Activated CD8-positive, alpha-beta memory T cell treated with anti-CD3 and anti-CD28 coated beads, Interleukin-2, amount 50 U/mL, for 1 hour (primary cell): ENCODE measurements around the gene FUT3.
"Not testable (repeated sequence)": the region's sequence is repeated elsewhere in the genome, so short reads cannot be mapped to it uniquely, and the experiment has no call there.

ENCODE experiments used
- DNase-seq: peaks from one replicate; pipeline ENCODE4 v3.0.0-alpha.2; 2020; ENCODE audit errors: extremely low read depth

FUT3 gene

DNA sequence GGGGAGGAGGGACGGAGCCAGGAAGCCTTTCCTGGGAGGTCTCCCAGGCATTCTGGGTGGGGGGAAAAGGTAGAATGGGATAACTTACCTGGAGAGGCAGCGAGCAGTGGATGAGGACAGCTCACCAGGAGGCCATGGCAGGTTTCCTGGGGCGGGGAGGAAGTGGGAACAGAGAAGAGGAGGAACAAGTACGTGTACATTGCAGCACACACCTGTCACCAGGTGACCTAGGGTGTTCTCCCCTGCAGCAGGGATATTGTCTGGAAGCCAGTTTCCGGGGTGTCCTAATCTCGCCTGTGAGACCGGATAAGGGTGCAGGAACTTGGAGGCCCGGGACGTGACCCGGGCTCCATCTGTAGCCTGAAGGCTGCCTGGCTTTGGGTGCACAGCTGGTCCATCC, at the start of gene FUT3:
Gene FUT3, minus strand, starts transcription at position 148 of the 400 bp plus-strand sequence.
- no peak for DNase-seq

DNA sequence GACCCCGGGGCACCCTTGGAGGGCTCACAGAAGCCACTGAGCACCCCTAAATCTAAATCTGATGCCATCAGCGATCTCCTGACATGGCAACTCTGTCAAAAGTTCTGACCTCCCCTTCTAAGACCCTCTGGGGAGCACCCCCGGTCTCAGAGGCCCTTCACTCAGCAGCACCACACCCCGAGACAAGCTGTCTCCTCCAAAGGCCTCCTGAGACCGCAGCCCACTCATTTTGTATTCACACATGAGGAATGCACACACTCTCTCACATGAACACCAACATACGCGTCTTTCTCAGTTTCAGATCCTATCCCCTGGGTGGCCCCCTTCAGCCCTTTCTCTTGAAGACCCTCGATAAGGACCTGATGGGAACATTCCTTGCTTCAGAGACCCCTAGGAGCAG, 49.7 kb upstream of the FUT3 start:
- no peak for DNase-seq

DNA sequence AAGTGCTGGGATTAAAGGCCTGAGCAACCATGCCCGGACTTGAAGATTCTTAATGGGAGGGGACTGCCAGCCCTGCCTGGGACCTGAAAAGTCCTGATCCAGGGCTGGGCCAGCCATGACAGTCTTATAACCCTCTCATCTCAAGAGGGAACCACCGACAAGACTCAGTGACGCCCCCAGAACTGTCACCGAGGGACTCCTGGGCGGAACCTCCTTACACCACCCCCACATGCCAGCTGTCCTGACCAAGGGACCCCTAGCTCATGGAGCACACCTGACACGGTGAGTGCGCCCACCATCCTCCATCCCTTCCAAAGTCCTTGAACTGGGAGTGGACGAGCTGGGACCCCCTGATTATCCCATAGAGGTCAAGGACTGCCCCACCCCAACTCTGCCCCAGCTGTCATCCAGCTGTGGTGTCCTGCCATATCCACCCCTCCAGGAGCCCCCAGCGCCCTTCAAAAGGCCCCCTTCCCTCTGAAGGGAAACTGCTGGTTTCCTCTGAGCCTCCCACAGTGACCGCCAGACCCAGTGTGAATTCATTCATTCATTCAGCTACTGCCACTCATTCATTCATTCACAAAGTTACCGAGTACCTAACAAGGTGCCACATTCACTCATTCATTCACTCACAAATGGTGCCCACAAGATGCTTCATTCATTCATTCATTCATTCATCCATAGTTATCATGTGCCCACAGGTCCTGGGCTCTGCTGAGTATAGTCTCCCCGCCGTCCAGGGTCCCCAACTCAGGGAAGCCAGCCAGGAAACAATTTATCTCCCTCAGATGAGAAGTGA, 48.7 kb upstream of the FUT3 start:
- DNase-seq: no peak

DNA sequence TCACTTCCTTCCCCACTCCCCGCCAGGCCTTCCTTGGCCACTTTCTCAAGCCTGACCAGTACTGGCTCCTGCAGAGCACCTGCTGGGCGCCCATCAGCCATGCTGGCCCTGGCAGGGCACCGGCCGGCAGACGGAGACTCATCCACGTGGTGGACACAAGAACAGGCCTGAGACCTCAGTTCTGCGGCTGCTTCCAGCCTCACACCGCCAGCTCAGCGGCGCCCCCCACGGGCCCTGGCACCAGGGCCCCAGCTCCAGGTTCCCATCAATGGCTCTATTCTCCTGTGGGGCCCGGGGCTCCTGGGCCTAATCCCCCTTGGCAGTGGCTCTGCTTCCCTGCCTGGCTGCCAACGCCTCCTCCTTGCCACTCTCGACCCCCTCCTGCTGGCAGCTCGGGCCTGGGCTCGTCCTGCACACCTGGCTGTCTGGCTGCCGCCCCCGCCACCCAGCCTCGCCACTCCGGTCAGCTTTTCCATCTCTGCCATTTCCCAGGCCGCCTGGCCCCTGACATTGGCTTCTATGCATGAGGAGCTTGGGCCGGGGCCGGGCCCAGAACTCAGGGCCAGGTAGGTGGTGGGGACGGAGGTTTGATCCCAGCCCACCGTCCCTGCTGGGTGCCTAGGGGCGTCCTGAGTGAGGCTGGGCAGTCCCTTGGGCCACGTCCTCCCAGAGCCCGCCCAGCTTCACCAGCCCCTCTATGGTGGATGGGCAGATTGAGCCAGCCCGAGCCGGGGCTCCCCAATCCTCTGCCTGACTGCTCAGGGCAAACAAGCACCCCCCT, 46.1 kb upstream of the FUT3 start:
- no peak for DNase-seq

DNA sequence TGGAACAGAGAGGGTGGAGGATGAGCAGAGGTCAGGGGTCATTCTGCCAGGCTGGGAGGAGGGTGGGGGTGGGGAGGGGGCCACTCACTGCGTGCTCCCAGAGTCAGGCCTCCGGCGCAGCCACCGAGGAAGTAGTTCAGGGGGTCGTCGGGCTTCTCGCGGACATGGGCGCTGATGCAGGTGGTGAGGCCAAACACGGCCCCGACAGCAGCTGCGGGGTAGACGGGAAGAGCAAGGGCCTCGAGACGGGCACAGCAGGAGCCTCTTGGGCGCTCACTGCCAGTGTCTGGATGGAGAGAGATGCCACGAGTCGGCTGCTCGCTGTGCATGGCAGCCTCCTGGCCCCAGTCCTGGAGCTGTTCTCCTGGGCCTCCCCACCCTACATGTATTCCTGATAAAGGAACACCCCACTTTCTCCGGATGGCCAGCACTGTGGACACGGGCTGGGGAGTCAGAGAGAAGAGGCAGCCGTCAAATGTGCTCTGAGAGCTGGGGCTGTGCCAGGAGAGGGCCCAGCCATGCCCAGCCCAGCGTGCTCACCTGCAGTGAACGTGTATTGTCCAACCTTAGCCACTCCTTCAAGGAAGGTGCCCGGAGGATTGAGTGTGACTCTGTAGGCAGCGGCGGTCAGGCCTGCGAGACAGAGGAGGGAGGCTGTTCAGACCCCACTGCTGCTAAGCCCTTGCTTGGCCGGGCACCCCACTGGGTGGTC, 45.3 kb upstream of the FUT3 start:
- no peak for DNase-seq

DNA sequence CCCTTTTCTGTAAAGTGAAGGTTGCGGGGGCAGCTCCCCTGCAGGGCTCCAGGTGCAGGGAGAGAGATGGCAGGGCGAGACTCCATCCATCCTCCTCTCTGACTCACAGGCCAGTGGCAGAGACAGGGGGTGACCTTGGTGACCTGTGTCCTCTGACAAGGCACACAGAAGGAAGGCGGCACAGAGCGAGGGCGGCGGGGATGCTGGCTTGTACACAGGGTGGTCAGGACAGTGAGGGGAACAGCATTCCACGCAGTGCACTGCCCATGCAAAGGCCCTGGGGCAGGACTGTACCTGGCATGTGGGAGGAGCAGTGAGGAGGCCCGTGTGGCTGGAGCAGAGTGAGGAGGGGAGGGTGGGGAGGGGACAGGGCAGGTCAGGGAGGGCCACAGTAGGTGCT, 44.6 kb upstream of the FUT3 start:
- no peak for DNase-seq

DNA sequence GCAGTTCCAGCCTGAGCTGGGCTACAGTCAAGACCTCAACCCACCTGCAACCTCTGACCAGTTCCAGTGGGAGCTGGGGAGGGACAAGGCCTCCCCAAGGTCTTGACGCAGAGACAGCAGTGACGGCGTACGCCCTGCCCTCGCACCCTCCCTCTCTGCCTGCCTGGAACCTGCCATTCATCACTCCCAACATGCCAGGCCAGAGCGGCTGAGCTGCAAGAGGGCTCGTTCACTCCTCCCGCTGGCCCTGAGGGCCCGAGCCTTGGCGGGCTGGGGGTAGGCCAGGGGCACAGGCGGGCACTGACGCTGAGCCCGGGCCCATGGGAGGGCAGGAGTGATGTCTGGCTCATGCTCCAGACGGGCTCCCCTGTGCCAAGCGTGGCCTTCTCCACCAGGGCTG, 44.2 kb upstream of the FUT3 start:
- no peak for DNase-seq

DNA sequence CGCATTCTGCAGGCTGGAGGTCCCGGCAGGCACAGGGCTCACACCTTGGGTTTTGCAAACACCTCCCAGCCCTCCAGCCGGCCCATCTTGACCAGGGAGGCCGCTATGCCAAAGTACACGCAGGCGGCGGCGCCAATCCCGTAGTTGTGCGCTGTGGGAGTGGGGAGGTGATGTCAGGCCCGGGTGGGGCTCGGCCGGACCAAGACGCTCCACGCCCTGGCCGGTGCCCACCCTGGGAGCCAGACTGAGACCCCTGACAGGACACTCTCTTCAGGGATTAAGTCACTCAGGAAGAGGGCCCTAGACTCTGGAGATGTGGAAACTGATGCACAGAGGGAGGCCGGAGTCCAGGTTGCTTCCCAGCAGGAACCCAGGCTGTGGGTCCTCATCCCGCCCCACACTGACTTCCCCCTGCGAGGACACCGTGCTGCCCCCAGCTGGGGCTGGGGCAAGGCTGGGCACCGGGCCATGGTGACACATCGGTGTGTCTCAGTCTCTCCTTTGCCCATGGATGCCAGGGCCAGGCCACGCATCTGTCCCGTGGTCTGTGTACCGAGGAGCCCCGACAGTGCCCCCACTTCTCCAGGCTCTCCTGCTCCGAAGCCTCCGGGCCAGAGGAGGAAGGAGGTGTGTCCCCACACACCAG, 43.6 kb upstream of the FUT3 start:
- DNase-seq: no peak

DNA sequence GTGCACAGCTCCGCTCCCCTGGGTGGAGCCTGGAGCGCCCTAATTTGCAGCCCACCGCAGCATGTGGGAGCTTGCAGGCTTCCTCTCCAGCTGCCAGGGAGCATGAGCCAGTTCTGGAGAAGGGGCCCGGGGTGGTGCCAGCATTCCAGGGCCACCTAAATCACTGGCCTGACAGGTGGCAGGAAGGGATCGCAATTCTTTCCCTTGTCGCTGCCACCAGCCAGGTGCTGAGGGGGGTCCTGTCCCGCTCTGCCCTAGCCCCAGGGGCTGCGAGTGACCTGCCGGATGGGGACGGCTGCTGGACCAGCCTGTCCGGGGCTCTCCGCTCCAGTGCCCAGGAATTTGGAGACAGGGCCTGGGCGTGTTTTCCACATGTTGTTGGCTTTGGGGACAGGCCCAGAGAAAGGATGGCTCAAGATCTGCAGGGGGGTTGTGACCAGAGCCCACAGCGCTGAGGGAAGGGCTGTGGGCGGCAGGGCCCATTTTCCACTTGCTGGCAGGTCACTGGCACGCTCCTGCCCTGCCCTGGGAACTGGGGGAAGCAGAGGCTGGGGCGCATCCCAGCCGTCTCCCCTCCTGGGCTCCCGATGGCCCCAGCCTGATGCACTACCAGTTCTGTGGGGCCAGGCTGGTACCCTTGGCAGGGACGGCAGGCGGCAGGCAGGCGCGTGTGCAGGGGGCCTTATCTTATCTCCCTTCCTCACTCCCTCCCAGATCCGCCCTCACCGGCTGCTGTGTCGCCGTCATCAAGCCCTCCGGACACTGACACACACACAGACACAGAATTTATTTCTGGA, 42.9 kb upstream of the FUT3 start:
- DNase-seq: no peak

DNA sequence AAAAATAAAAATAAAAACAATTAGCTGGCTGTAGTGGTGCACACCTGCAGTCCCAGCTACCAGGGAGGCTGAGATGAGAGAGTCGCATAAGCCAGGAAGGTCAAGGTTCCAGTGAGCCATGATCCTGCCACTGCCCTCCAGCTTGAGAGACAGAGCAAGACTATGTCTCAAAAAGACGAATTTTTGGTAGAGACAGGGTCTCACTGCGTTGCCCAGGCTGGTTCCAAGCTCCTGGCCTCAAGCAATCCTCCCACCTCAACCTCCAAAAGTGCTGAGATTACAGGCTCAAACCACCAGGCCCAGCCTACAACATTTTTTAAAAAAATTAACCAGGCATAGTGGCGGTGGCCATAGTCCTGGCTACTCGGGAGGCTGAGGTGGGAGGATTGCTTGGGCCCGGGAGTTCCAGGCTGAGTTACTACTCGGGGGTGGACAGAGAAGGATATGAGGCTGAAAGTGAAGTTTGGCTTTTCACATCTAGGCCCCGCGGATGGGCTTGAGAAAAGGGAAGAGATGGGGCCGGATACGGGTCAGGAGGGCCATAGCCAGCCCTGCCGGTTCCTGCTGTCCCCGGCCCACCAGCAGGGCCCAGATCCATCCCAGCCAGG, 42.2 kb upstream of the FUT3 start:
- DNase-seq: no peak

DNA sequence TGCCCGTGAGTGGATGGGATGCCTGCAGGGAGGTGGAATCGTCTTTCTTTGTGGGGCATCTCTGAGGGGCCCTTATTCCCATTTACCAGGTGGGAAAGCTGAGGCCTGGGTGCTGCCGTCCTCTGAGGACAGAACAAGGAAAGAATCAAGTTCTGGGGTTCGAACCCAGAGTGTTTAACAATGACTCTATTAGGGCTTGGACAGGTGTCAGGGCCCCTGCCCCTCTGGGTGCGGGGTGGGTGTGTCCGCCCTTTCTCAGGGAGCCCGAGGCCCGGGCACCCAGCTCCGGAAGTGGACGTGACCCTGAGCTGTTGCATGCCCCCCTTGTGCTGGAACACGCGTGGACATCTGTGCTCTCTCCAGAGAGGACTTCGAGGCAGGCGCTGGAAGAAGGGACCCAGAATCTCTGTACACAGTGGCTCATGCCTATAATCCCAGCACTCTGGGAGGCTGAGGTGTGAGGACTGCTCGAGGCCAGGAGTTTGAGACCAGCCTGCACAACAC, 41.6 kb upstream of the FUT3 start:
- no peak for DNase-seq

DNA sequence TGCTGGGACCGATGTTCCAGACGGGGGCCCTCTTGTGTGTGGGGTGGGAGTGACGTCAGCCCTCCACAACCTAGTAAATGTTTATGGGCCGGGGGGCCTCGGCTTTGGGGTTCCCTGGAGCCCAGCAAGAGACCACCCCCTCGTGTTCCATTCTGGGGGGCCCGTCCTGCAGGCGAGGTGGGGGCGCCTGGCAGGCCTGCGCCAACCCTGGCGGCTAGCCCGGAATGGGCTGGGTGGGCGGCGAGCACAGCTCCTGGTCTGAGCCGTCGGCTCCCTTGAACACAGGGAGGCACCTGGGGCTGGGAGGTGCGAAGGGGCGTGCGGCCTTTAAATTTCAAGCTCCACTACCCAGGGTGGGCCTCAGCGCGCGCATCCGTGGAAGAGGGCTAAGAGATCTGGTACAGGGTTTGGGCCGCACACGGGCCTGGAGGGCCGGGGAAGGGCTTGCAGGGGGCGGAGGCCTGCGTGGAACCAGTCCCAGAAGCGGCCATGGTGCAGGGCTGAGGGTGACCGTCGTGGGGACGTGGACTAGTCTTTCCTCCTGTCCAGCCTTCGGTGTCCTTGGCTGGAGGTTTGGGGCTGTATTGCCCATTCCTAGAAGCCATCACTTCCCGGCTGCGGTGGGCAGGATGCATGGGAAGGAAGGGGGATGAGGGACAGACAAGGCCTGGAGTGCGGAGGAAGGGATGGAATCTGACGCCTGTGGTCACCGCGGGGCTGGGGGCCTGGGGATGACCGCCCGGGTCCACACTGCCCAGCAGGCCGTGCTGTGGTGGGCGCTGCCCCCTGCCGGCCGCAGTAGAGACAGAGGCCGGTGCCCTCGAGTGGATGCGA, 40.9 kb upstream of the FUT3 start:
- DNase-seq: no peak

DNA sequence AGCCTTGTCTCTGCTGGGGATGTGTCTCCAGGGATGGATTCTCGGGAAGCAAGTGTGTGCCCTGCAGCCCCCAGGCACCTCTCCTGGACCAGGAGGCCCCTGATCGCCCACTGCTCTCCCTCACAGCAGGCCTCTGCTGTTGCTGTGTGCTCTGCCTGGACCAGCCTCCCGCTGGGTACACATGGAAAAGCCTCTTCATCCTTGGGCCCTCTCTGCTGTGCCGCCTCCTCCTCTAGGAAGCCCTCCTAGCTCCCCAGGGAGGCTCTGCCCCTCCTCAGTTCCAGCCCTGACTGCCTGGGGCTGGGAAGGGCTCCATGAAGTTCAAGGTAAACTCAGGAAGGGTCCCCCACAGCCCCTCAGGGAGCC, 40.3 kb upstream of the FUT3 start:
- no peak for DNase-seq

DNA sequence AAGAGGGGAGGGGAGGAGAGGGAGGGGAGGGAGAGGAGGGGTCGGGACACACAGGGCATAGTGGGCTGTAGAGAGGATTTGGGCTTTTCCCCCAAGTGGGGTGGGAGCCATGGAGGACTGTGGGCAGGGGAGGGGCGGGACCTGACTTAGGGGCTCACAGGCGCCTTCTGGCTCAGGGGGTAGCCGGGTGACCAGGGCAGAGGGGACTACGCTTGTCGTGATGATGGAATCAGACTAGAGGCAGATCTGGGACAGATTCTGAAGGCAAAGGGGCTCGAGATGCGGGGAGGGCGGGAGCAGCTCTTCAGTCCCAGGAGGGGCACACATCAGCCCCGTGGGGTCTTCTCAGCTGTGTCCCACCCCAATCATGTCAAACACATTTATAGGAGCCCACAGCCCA, 38.9 kb upstream of the FUT3 start:
- DNase-seq: no peak

DNA sequence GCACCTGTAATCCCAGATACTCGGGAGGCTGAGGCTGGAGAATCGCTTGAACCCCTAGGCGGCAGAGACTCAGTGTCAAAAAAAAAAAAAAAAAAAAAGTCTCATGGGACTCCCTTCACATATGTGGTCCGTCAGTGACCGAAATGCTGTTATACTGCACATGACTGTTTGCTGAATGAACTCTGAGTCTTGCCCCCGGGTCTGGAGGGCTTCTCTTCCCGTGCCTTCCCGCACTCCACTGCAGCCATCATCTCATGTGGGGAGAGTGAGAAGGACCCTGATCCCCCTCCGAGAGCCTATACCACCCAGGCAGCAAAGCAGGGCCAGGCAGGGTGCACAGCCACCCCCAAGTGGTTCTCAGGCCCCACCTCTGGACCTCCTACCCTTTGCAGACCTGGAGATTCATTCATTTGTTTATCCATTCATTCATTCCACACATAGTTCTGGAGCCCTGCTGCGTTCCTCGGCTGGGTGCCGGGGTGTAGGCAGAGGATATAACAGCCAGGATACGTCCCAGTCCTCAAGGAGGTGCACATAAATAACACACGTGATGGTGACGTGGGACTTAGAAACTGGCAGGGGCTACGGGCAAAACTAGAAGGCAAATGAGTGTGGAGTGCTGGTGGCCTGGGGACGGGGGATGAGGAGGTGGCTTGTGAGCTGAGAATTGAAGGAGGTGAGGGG, 38.2 kb upstream of the FUT3 start:
- no peak for DNase-seq

DNA sequence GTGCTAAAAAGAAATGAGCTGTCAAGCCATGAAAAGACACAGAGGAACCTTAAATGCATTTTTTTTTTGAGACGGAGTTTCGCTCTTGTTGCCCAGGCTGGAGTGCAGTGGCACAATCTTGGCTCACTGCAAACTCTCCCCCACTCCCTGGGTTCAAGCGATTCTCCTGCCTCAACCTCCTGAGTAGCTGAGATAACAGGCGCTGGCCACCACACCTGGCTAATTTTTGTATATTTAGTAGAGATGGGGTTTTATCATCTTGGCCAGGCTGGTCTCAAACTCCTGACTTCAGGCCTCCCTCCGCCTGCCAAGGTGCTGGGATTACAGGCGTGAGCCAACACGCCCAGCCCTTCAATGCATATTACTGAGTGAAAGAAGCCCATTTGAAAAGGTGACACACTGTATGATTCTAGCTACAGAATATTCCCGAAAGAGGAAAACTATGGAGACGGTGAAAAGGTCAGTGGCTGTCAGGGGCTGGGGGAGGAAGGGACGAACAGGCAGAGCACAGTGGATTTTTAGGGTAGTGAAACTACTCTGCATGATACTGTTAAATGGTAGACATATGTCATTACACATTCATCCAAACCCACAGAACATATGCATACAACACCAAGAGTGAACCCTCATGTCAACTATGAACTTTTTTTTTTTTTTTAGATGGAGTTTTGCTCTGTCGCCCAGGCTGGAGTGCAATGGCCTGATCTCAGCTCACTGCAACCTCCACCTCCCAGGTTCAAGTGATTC, 33.0 kb upstream of the FUT3 start:
- not testable (repeated sequence) for DNase-seq

DNA sequence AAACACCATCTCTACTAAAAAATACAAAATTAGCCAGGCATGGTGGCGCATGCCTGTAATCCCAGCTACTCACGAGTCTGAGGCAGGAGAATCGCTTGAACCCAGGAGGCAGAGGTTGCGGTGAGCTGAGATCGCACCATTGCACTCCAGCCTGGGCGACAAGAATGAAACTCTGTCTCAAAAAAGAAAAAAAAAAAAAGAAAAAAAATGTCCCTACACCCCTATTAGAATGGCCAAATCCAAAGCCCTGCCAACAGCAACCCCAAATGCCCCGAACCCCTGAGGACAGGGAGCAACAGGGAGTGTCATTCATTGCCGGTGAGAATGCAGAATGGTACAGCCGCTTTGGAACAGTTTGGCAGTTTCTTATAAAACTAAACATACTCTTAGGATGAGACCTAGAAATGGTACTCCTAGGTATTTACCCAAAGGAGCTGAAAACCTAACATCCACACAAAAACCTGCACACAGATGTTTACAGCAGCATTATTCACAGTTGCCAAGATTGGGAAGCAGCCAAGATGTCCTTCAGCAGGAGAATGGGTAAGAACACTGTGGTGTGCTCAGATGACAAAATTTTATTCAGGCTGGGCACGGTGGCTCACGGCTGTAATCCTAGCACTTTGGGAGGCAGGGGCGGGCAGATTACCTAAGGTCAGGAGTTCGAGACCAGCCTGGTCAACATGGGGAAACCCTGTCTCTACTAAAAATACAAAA, 32.1 kb upstream of the FUT3 start:
- not testable (repeated sequence) for DNase-seq

DNA sequence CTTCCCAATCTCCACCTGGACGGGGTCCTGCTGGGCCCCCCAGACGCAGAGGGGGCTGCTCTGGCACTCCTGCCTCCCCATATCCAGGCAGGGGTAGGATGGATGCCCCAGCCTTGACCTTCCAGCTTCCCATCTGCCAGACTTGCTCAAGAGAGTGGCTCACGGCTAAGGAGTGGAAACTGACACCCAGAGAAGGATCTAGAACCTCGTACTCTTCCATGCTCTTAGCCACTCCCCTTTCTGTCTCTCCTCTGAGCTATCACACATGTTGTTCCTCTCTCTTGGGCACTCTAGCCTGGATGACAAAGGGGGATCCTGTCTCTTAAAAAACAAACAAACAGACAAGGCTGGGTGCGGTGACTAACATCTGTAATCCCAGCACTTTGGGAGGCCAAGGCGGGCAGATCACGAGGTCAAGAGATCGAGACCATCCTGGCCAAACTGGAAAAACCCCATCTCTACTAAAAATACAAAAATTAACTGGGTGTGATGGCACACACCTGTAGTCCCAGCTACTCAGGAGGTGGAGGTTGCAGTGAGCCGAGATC, 31.2 kb upstream of the FUT3 start:
- DNase-seq: no peak
